GM12878 (cell line): ENCODE data around the gene GOLGA5. TPM values are rescaled to one million over a fixed set of nuclear protein-coding genes. Genes with fewer than 3 reads are reported as not detected.

Experiments
- ATAC-seq: fragments of 200-7000 bp; cut with Tn5 transposase; 3 replicates; pipeline ENCODE4 v1.9.1; 2020; ENCODE audit warnings: mild to moderate bottlenecking, moderate library complexity
- BruUV-seq: library from RNA; stranded (reverse); fragments of 400-500 nt; replicated peaks from 2 replicates; lab custom pipeline; 2021; lab: Mats Ljungman, UMichigan
- CTCF ChIA-PET: fragments of 300-600 bp; sonication (Branson Sonifier 250); formaldehyde crosslinking; extraction: SDS; loops from one replicate; lab custom pipeline; 2021; ENCODE audit warnings: inconsistent platforms; lab: Yijun Ruan, JAX
- POLR2A ChIA-PET: fragments of 350-600 bp; formaldehyde crosslinking; extraction: SDS; loops from one replicate; lab custom pipeline; 2021; ENCODE audit warnings: inconsistent platforms; lab: Charles Lee
- RAD21 ChIA-PET: fragments of 300-600 bp; sonication (Branson Sonifier 250); formaldehyde crosslinking; loops from one replicate; lab custom pipeline; 2023; ENCODE audit warnings: antibody characterized with exemption; ENCODE audit not compliant: unreplicated experiment; lab: Charles Lee
- SMC1A ChIA-PET: fragments of 300-600 bp; sonication (Branson Sonifier 250); formaldehyde crosslinking; loops from one replicate; lab custom pipeline; 2023; ENCODE audit not compliant: unreplicated experiment, uncharacterized antibody; lab: Charles Lee
- DNase-seq: peaks from one replicate; pipeline ENCODE4 v3.0.0-alpha.2; 2011; ENCODE audit warnings: low read depth, low spot score
- FAIRE-seq: peaks from 3 replicates; lab custom pipeline; 2011; peaks lifted over from hg19 to GRCh38; lab: Jason Lieb, UNC
- H2AFZ ChIP-seq: 2 replicates; pipeline ENCODE4 v1.6.0; 2011; ENCODE audit warnings: low read depth, low read length, control low read depth; ENCODE audit not compliant: control insufficient read depth
- H3K27ac ChIP-seq: 2 replicates; pipeline ENCODE4 v1.5.1; 2011; ENCODE audit warnings: control low read depth; ENCODE audit not compliant: control insufficient read depth, insufficient read depth
- H3K27me3 ChIP-seq, 2 experiments: replicated peaks in 1 of 2; 2 replicates each; pipeline versions ENCODE4 v1.6.0 to v1.6.1; 2011; ENCODE audit warnings: low read length in 1 of 2; ENCODE audit not compliant: control insufficient read depth in 2 of 2, insufficient read depth in 2 of 2
- H3K36me3 ChIP-seq, 2 experiments: 2 replicates each; pipeline ENCODE4 v1.5.1; 2011; ENCODE audit warnings: low read length in 1 of 2; ENCODE audit not compliant: control insufficient read depth in 2 of 2, insufficient read depth in 2 of 2
- H3K4me1 ChIP-seq: 2 replicates; pipeline ENCODE4 v1.6.1; 2011; ENCODE audit warnings: mild to moderate bottlenecking, low read length, moderate library complexity, mixed read lengths; ENCODE audit not compliant: control insufficient read depth, insufficient read depth
- H3K4me2 ChIP-seq: 2 replicates; pipeline ENCODE4 v1.6.0; 2011; ENCODE audit warnings: control low read depth; ENCODE audit not compliant: control insufficient read depth, insufficient read depth
- H3K4me3 ChIP-seq: fragments of 200-600 bp; sonication (generic); 2 replicates; pipeline ENCODE4 v1.5.1; 2016
- H3K79me2 ChIP-seq: 2 replicates; pipeline ENCODE4 v1.6.0; 2011; ENCODE audit warnings: low read length; ENCODE audit not compliant: control insufficient read depth, insufficient read depth
- H3K9ac ChIP-seq: 2 replicates; pipeline ENCODE4 v1.8.0; 2011; ENCODE audit warnings: low read length, control low read depth, mixed read lengths; ENCODE audit not compliant: control insufficient read depth, insufficient read depth
- H3K9me3 ChIP-seq: replicated peaks from 3 replicates; pipeline ENCODE4 v1.5.1; 2011; ENCODE audit warnings: mild to moderate bottlenecking, low read length; ENCODE audit not compliant: control insufficient read depth, insufficient read depth
- H4K20me1 ChIP-seq: 2 replicates; pipeline ENCODE4 v1.6.0; 2011; ENCODE audit not compliant: control insufficient read depth, insufficient read depth
- BCL11A ChIP-seq: IDR thresholded peaks from 2 replicates; pipeline ENCODE4 v1.6.1; 2011; ENCODE audit warnings: low read depth, low read length
- CBFB ChIP-seq: IDR thresholded peaks from 2 replicates; pipeline ENCODE4 v1.6.1; 2016; ENCODE audit warnings: antibody characterized with exemption, low read depth
- CBX3 ChIP-seq: fragments of 200-600 bp; sonication (generic); IDR thresholded peaks from 2 replicates; pipeline ENCODE4 v1.6.1; 2016; ENCODE audit warnings: low read depth, borderline replicate concordance
- CHD4 ChIP-seq: fragments of 200-600 bp; sonication (generic); IDR thresholded peaks from 2 replicates; pipeline ENCODE4 v1.6.1; 2016; ENCODE audit warnings: mild to moderate bottlenecking
- CREM ChIP-seq: IDR thresholded peaks from 2 replicates; pipeline ENCODE4 v1.6.1; 2014; ENCODE audit warnings: antibody characterized with exemption, low read depth
- DPF2 ChIP-seq: fragments of 450-650 bp; IDR thresholded peaks from 2 replicates; pipeline ENCODE4 v1.6.1; 2017; ENCODE audit warnings: mild to moderate bottlenecking
- EZH2 ChIP-seq: IDR thresholded peaks from 2 replicates; pipeline ENCODE4 v1.6.1; 2012; ENCODE audit warnings: low read depth, mild to moderate bottlenecking, control low read depth, inconsistent platforms, low read length, borderline replicate concordance; ENCODE audit not compliant: control insufficient read depth
- FOS ChIP-seq: IDR thresholded peaks from 3 replicates; pipeline ENCODE4 v1.6.1; 2011; ENCODE audit warnings: borderline replicate concordance; ENCODE audit not compliant: insufficient read length; ENCODE audit errors: extremely low read depth
- MTA3 ChIP-seq: IDR thresholded peaks from 2 replicates; pipeline ENCODE4 v1.6.1; 2012; ENCODE audit warnings: low read length, inconsistent platforms, borderline replicate concordance
- PKNOX1 ChIP-seq: fragments of 450-650 bp; IDR thresholded peaks from 2 replicates; pipeline ENCODE4 v1.6.1; 2016; ENCODE audit warnings: mild to moderate bottlenecking
- POLR2AphosphoS2 ChIP-seq: IDR thresholded peaks from 2 replicates; pipeline ENCODE4 v1.6.1; 2011; ENCODE audit warnings: low read depth, mild to moderate bottlenecking, low read length, improper control_type of control experiment, moderate library complexity
- RELA ChIP-seq: fragments of 450-650 bp; IDR thresholded peaks from 2 replicates; pipeline ENCODE4 v1.8.0; 2014; ENCODE audit warnings: borderline replicate concordance; ENCODE audit not compliant: partially characterized antibody
- RELB ChIP-seq: fragments of 450-650 bp; IDR thresholded peaks from 2 replicates; pipeline ENCODE4 v1.6.1; 2017; ENCODE audit warnings: low read depth, mild to moderate bottlenecking, moderate library complexity
- SP1 ChIP-seq: IDR thresholded peaks from one replicate; pipeline ENCODE4 v1.6.1; 2011; ENCODE audit warnings: low read depth, low read length
- WGBS: methylation state at CpG from one replicate; pipeline ENCODE4 v1.1.6; 2016; ENCODE audit warnings: low lambda C conversion rate; ENCODE audit not compliant: insufficient replicate concordance, insufficient coverage; ENCODE audit errors: missing lambda C conversion rate; 5-methylcytosine and 5-hydroxymethylcytosine counted together
- in situ Hi-C: fragments of 300-500 bp; cut with MboI; formaldehyde crosslinking; loops from 9 replicates; pipeline ENCODE4 v1.14.3; 2018; ENCODE audit warnings: mixed read lengths
- intact Hi-C: fragments of 100-400 bp; cut with micrococcal nuclease; formaldehyde crosslinking; loops from one replicate; pipeline ENCODE4 v1.14.2; 2022; ENCODE audit not compliant: unreplicated experiment
- polyA plus RNA-seq, 11 experiments: library from polyadenylated mRNA; depleted of rRNA in 4 of 11; unstranded in 6 of 11; stranded (reverse) in 5 of 11; fragments of >200 nt; fragmentation: Nextera tagmentation in 4 of 11; fragmentation: Illumina TruSeq in 1 of 11; extraction: Ambion mirVana in 4 of 11; extraction: Trizol in 1 of 11; gene quantifications; 1 replicate in 1 of 11; 2 replicates in 10 of 11; pipeline versions ENCODE4 v1.2.1 to v1.2.3, GENCODE V29; 2011 to 2016; ENCODE audit warnings: inconsistent platforms in 2 of 11, missing spikeins in 2 of 11, low read depth in 1 of 11
- total RNA-seq, 4 experiments: library from RNA; depleted of rRNA in 3 of 4; stranded (reverse); fragments of >200 nt in 3 of 4; fragmentation: Illumina TruSeq in 1 of 4; extraction: Trizol in 1 of 4; gene quantifications; 2 replicates each; pipeline versions ENCODE4 v1.2.1 to v1.2.3, GENCODE V29; 2013 to 2021

The GOLGA5 gene
- total and polyA plus RNA-seq, 10 of the 15 experiments (the other 5 are each of a cell fraction or from before 2014, with no cell fraction given), result 10.9 to 30.1 (median 19.7) TPM

- Histone ChIP-seq H4K20me1 (no peaks in the 10 kb centered on the region), H3K4me3 (no peak overlapping the region), H3K79me2 (peaks cover 44% of the 10 kb centered on the region), H2AFZ (no peak overlapping the region), H3K9ac (no peak overlapping the region), H3K4me1 (peaks cover 8% of the 10 kb centered on the region), H3K36me3 (peaks cover 0 to 12% of the 10 kb centered on the region in 2 experiments; a peak in 2 of 4 replicates), H3K4me2 (no peak overlapping the region), H3K9me3 (no peaks in the 10 kb centered on the region; the same call in 1 of the 3 replicates), H3K27ac (no peak overlapping the region), H3K27me3 (no peaks in the 10 kb centered on the region)
- no peak for ATAC-seq
- ChIA-PET CTCF (interaction anchor here (0.8 to 1.5 kb wide), 3 partner anchors 13 to 337 kb away, joined by 3 to 5 read pairs (median 4); no protein-coding TSS in a partner anchor), POLR2A (no interaction called here), RAD21 (interaction anchor here (0.9 to 1.1 kb wide), 3 partner anchors 37 to 133 kb away, joined by 3 to 5 read pairs (median 3); no protein-coding TSS in a partner anchor), SMC1A (interaction anchor here (1.0 to 2.0 kb wide), 4 partner anchors 13 to 30 kb away, joined by 3 to 5 read pairs (median 4); no protein-coding TSS in a partner anchor)
- intact Hi-C loops (no loop called here), in situ Hi-C loops (loop anchor here (10.0 kb wide), 1 partner anchor 673 kb away; the partner anchor contains the start of genes CPSF2 and NDUFB1)
- 82% methylated on average over 6 of the region's 6 CpGs for WGBS
- no peak for DNase-seq
- BruUV-seq, result no TSS peak
- FAIRE-seq, result no peak
- TF ChIP-seq CHD4, result no peak
- no peak for TF ChIP-seq RELA
- no peak for TF ChIP-seq EZH2
- no peak for TF ChIP-seq CBX3
- no peak for TF ChIP-seq DPF2
- no peak for TF ChIP-seq RELB
- TF ChIP-seq MTA3, result no peak
- TF ChIP-seq FOS, result no peak
- TF ChIP-seq CBFB, result no peak
- no peak for TF ChIP-seq POLR2AphosphoS2
- no peak for TF ChIP-seq PKNOX1
- no peak for TF ChIP-seq SP1
- TF ChIP-seq BCL11A, result no peak
- no peak for TF ChIP-seq CREM
Measured at GRCh38 chr14:92797935-92798653, 4.0 kb downstream of the GOLGA5 start.
